ENCODE results near the gene FRMPD4.

DNA sequence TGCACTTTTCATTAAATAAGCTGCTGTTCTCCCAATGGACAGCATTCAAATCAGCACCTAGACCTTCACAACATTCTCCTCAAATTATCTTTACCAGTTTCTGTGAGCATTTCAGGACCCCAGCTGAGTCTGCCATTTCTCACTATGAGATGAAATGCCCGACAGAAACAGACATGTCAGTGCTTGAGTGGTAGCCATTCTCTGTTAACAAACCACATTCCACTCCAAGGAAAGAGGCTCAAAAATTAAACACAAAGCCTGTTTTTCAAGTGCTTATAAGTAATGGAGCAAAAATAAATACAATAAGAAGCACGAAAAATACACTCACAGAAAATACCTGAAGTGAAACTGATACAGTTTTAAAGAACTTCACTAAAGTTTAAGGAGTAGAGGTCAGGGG lies 332.8 kb downstream of the FRMPD4 start:
- TF ChIP-seq POLR2A (IDR thresholded peaks at IDR 0.05): no peak
- TF ChIP-seq, protein P1, sequence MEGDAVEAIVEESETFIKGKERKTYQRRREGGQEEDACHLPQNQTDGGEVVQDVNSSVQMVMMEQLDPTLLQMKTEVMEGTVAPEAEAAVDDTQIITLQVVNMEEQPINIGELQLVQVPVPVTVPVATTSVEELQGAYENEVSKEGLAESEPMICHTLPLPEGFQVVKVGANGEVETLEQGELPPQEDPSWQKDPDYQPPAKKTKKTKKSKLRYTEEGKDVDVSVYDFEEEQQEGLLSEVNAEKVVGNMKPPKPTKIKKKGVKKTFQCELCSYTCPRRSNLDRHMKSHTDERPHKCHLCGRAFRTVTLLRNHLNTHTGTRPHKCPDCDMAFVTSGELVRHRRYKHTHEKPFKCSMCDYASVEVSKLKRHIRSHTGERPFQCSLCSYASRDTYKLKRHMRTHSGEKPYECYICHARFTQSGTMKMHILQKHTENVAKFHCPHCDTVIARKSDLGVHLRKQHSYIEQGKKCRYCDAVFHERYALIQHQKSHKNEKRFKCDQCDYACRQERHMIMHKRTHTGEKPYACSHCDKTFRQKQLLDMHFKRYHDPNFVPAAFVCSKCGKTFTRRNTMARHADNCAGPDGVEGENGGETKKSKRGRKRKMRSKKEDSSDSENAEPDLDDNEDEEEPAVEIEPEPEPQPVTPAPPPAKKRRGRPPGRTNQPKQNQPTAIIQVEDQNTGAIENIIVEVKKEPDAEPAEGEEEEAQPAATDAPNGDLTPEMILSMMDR (IDR thresholded peaks at IDR 0.05): no peak
